ENCODE results near the gene MEX3A. TPM values are rescaled to one million over a fixed set of nuclear protein-coding genes. Genes with fewer than 3 reads are reported as not detected.

MEX3A gene
- total RNA-seq, 1 donor from 2014 or later: 37.6 TPM

GRCh38 chr1:156100205-156100995 is 18.1 kb upstream of the MEX3A start:
- H3K36me3 Mint-ChIP-seq (ENCODE audit: low read depth, unreplicated experiment): peaks cover 23% of the 10 kb centered on the region
- Histone ChIP-seq H3K27ac (ENCODE audit: low read depth, low read length) (no peak overlapping the region), H3K4me1 (ENCODE audit: insufficient read depth, low read length) (peaks cover 58% of the 10 kb centered on the region), H2AFZ (ENCODE audit: low read depth, low read length) (no peak overlapping the region), H3K36me3 (ENCODE audit: insufficient read depth, low read length) (peaks cover 5% of the 10 kb centered on the region), H3K9me3 (ENCODE audit: insufficient read depth, low read depth, low read length) (no peaks in the 10 kb centered on the region), H3K4me2 (ENCODE audit: low read length) (no peak overlapping the region), H3K79me2 (ENCODE audit: insufficient read depth, low read length) (peaks cover 34% of the 10 kb centered on the region), H3K9ac (ENCODE audit: low read length) (no peak overlapping the region), H4K20me1 (ENCODE audit: insufficient read depth, low read length) (no peaks in the 10 kb centered on the region), H3K4me3 (ENCODE audit: insufficient read depth, low read depth, low read length) (no peak overlapping the region), H3K27me3 (ENCODE audit: insufficient read depth, low read length) (no peaks in the 10 kb centered on the region)
- FAIRE-seq: no peak
- peak overlapping the region; percentile 55 for H3K27ac Mint-ChIP-seq (ENCODE audit: unreplicated experiment)
- TF ChIP-seq, protein P1, sequence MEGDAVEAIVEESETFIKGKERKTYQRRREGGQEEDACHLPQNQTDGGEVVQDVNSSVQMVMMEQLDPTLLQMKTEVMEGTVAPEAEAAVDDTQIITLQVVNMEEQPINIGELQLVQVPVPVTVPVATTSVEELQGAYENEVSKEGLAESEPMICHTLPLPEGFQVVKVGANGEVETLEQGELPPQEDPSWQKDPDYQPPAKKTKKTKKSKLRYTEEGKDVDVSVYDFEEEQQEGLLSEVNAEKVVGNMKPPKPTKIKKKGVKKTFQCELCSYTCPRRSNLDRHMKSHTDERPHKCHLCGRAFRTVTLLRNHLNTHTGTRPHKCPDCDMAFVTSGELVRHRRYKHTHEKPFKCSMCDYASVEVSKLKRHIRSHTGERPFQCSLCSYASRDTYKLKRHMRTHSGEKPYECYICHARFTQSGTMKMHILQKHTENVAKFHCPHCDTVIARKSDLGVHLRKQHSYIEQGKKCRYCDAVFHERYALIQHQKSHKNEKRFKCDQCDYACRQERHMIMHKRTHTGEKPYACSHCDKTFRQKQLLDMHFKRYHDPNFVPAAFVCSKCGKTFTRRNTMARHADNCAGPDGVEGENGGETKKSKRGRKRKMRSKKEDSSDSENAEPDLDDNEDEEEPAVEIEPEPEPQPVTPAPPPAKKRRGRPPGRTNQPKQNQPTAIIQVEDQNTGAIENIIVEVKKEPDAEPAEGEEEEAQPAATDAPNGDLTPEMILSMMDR (IDR thresholded peaks at IDR 0.05; ENCODE audit: insufficient read depth, low read depth, low read length): no peak
- TF ChIP-seq EZH2 (IDR thresholded peaks at IDR 0.05; ENCODE audit: insufficient read depth, low read length): no peak
- no peak for DNase-seq (ENCODE audit: low read depth)
- peaks cover 57% of the 10 kb centered on the region for H3K4me1 Mint-ChIP-seq (ENCODE audit: low read depth, unreplicated experiment)
- no peaks in the 10 kb centered on the region for H3K27me3 Mint-ChIP-seq (ENCODE audit: low read depth, unreplicated experiment)
- H3K4me3 Mint-ChIP-seq (ENCODE audit: unreplicated experiment): no peak overlapping the region
- no peaks in the 10 kb centered on the region for H3K9me3 Mint-ChIP-seq (ENCODE audit: unreplicated experiment)

DNA sequence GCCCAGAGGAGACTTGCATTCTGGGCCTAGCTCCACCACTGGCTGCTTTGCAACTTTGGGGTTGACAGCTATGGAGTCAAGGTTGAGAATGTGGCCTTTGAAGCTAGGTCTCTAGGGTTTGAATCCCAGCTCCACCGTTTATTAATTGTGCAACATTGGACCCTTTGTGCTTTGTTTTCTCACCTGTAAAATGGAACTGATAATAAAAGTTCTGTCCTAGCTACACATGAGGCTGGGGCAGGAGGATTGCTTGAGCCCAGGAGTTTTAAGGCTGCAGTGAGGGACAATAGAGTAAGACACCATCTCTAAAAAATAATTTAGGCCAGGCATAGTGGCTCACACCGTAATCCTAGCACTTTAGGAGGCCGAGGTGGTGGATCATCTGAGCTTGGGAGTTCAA is 17.0 kb upstream of the MEX3A start:
- no peaks in the 10 kb centered on the region for H3K9me3 Mint-ChIP-seq (ENCODE audit: unreplicated experiment)
- TF ChIP-seq, protein P1 (IDR thresholded peaks at IDR 0.05; ENCODE audit: insufficient read depth, low read depth, low read length): no peak
- no peak for TF ChIP-seq EZH2 (IDR thresholded peaks at IDR 0.05; ENCODE audit: insufficient read depth, low read length)
- H3K36me3 Mint-ChIP-seq (ENCODE audit: low read depth, unreplicated experiment): peaks cover 25% of the 10 kb centered on the region
- no peaks in the 10 kb centered on the region for H4K20me1 ChIP-seq (ENCODE audit: insufficient read depth, low read length)
- H3K79me2 ChIP-seq (ENCODE audit: insufficient read depth, low read length): peaks cover 28% of the 10 kb centered on the region
- H3K4me1 ChIP-seq (ENCODE audit: insufficient read depth, low read length): peaks cover 46% of the 10 kb centered on the region
- H3K9ac ChIP-seq (ENCODE audit: low read length): no peak overlapping the region
- no peaks in the 10 kb centered on the region for H3K9me3 ChIP-seq (ENCODE audit: insufficient read depth, low read depth, low read length)
- no peaks in the 10 kb centered on the region for H3K27me3 ChIP-seq (ENCODE audit: insufficient read depth, low read length)
- no peak overlapping the region for H3K27ac ChIP-seq (ENCODE audit: low read depth, low read length)
- no peak overlapping the region for H3K4me2 ChIP-seq (ENCODE audit: low read length)
- no peak overlapping the region for H3K4me3 ChIP-seq (ENCODE audit: insufficient read depth, low read depth, low read length)
- peaks cover 5% of the 10 kb centered on the region for H3K36me3 ChIP-seq (ENCODE audit: insufficient read depth, low read length)
- H3K27ac Mint-ChIP-seq (ENCODE audit: unreplicated experiment): no peak overlapping the region
- H3K27me3 Mint-ChIP-seq (ENCODE audit: low read depth, unreplicated experiment): no peaks in the 10 kb centered on the region
- no peak overlapping the region for H3K4me3 Mint-ChIP-seq (ENCODE audit: unreplicated experiment)
- H3K4me1 Mint-ChIP-seq (ENCODE audit: low read depth, unreplicated experiment): peaks cover 46% of the 10 kb centered on the region
- FAIRE-seq (no peak), DNase-seq (ENCODE audit: low read depth) (no peak)
- no peak overlapping the region for H2AFZ ChIP-seq (ENCODE audit: low read depth, low read length)

DNA sequence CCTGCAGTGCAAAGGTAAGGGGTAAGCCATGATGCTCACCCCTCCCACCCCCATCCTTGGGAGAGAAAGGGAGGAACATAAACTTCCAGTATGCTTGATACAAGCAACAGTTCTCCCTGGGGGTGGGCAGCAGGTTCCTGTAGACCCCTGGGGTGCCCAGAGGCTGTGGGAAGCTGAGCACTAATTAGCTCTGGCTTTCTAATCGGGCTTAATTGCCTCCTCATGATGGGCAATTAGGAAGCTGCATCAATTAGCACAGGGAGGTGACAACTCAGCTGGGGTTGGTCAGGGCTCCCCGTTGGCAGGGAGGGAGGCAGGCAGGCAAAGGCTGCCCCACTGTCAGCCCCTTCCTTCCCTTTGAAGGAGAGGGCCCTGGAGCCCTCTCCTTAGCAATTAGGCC is 16.5 kb upstream of the MEX3A start:
- Histone ChIP-seq H4K20me1 (ENCODE audit: insufficient read depth, low read length) (peaks cover 1% of the 10 kb centered on the region), H3K9ac (ENCODE audit: low read length) (no peak overlapping the region), H3K9me3 (ENCODE audit: insufficient read depth, low read depth, low read length) (no peaks in the 10 kb centered on the region), H3K4me2 (ENCODE audit: low read length) (no peak overlapping the region), H3K79me2 (ENCODE audit: insufficient read depth, low read length) (peaks cover 25% of the 10 kb centered on the region), H3K27ac (ENCODE audit: low read depth, low read length) (no peak overlapping the region), H2AFZ (ENCODE audit: low read depth, low read length) (no peak overlapping the region), H3K4me3 (ENCODE audit: insufficient read depth, low read depth, low read length) (no peak overlapping the region), H3K27me3 (ENCODE audit: insufficient read depth, low read length) (no peaks in the 10 kb centered on the region), H3K36me3 (ENCODE audit: insufficient read depth, low read length) (peaks cover 5% of the 10 kb centered on the region), H3K4me1 (ENCODE audit: insufficient read depth, low read length) (peaks cover 41% of the 10 kb centered on the region)
- no peak for DNase-seq (ENCODE audit: low read depth)
- H3K27ac Mint-ChIP-seq (ENCODE audit: unreplicated experiment): no peak overlapping the region
- no peaks in the 10 kb centered on the region for H3K27me3 Mint-ChIP-seq (ENCODE audit: low read depth, unreplicated experiment)
- no peak overlapping the region for H3K4me3 Mint-ChIP-seq (ENCODE audit: unreplicated experiment)
- H3K9me3 Mint-ChIP-seq (ENCODE audit: unreplicated experiment): no peaks in the 10 kb centered on the region
- peaks cover 42% of the 10 kb centered on the region for H3K4me1 Mint-ChIP-seq (ENCODE audit: low read depth, unreplicated experiment)
- no peak for TF ChIP-seq EZH2 (IDR thresholded peaks at IDR 0.05; ENCODE audit: insufficient read depth, low read length)
- TF ChIP-seq, protein P1 (IDR thresholded peaks at IDR 0.05; ENCODE audit: insufficient read depth, low read depth, low read length): no peak
- H3K36me3 Mint-ChIP-seq (ENCODE audit: low read depth, unreplicated experiment): peaks cover 26% of the 10 kb centered on the region
- no peak for FAIRE-seq

Measured in astrocyte (in vitro differentiated cells and primary cell).